DND-41 (cell line): Measurements from ENCODE around the gene UFM1.

Experiments used
- ATAC-seq: fragments of 200-7000 bp; cut with Tn5 transposase; 3 replicates; pipeline ENCODE4 v1.9.1; 2021; ENCODE audit warnings: low read depth; ENCODE audit not compliant: insufficient read depth
- DNase-seq: peaks from one replicate; pipeline ENCODE4 v3.0.0-alpha.2; 2020
- H2AFZ ChIP-seq: 2 replicates; pipeline ENCODE4 v1.6.0; 2012; ENCODE audit warnings: low read depth, low read length
- H3K27ac ChIP-seq: 2 replicates; pipeline ENCODE4 v1.5.1; 2012; ENCODE audit warnings: low read length, inconsistent platforms
- H3K27me3 ChIP-seq: fragments of 200-600 bp; sonication (generic); 2 replicates; pipeline ENCODE4 v1.6.0; 2012; ENCODE audit warnings: low read length, mild to moderate bottlenecking, inconsistent platforms; ENCODE audit not compliant: insufficient read depth, poor library complexity
- H3K36me3 ChIP-seq: 2 replicates; pipeline ENCODE4 v1.5.1; 2012; ENCODE audit warnings: low read length, inconsistent platforms; ENCODE audit not compliant: insufficient read depth
- H3K4me1 ChIP-seq: 2 replicates; pipeline ENCODE4 v1.5.1; 2012; ENCODE audit warnings: mild to moderate bottlenecking, low read length; ENCODE audit not compliant: insufficient read depth
- H3K4me2 ChIP-seq: 2 replicates; pipeline ENCODE4 v1.6.0; 2012; ENCODE audit warnings: mild to moderate bottlenecking, moderate library complexity, low read length, inconsistent platforms; ENCODE audit not compliant: insufficient read depth
- H3K4me3 ChIP-seq, 2 experiments: fragments of 200-600 bp in 1 of 2; shearing (Covaris generic) in 1 of 2; 2 replicates each; pipeline ENCODE4 v1.5.1; 2012 to 2016; ENCODE audit warnings: inconsistent platforms in 2 of 2, low read length in 2 of 2, mild to moderate bottlenecking in 2 of 2, low read depth in 1 of 2, moderate library complexity in 1 of 2
- H3K79me2 ChIP-seq: 2 replicates; pipeline ENCODE4 v1.6.0; 2012; ENCODE audit warnings: low read length, inconsistent platforms; ENCODE audit not compliant: insufficient read depth
- H3K9ac ChIP-seq: 2 replicates; pipeline ENCODE4 v1.6.0; 2012; ENCODE audit warnings: low read depth, mild to moderate bottlenecking, inconsistent platforms, low read length, moderate library complexity
- H3K9me3 ChIP-seq: 2 replicates; pipeline ENCODE4 v1.5.1; 2012; ENCODE audit warnings: low read length, moderate library complexity, mild to moderate bottlenecking, inconsistent platforms; ENCODE audit not compliant: insufficient read depth, severe bottlenecking
- H4K20me1 ChIP-seq: 2 replicates; pipeline ENCODE4 v1.6.0; 2012; ENCODE audit warnings: low read length; ENCODE audit not compliant: insufficient read depth
- EZH2 ChIP-seq: IDR thresholded peaks from 3 replicates; pipeline ENCODE4 v1.6.1; 2012; ENCODE audit warnings: borderline replicate concordance, low read depth, mild to moderate bottlenecking, moderate library complexity, low read length, inconsistent platforms; ENCODE audit not compliant: severe bottlenecking
- TF ChIP-seq, protein P1 (sequence below): IDR thresholded peaks from 2 replicates; pipeline ENCODE4 v1.5.1; 2012; ENCODE audit warnings: borderline replicate concordance, low read length, moderate library complexity, mild to moderate bottlenecking; ENCODE audit not compliant: poor library complexity, severe bottlenecking; ENCODE audit errors: extremely low read depth

Gene UFM1

DNA sequence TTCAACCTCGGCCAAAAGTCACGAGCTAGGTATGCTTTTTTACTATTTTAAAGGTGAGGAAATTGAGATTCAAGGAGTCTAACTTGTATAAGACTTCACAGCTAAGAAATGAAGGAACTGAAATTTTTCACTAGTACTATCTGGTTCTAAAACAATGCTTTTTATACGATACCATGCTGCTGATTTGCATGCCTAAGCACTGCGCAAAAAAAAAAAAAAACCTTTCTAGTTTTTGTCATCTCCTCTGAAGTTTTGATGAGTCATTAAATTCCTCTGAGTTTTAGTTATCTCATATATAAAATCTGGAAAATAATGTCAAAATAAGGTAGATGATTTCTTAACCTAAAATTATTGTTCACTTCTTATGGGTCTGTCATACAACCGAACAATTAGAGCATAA, 28.0 kb upstream of the UFM1 start:
- H3K79me2 ChIP-seq, result no peaks in the 10 kb centered on the region
- no peak overlapping the region for H3K27ac ChIP-seq
- H3K27me3 ChIP-seq, result no peaks in the 10 kb centered on the region
- no peak overlapping the region for H3K4me3 ChIP-seq
- H3K9ac ChIP-seq, result no peak overlapping the region
- H2AFZ ChIP-seq, result no peak overlapping the region
- no peaks in the 10 kb centered on the region for H3K9me3 ChIP-seq
- H3K4me2 ChIP-seq, result no peak overlapping the region
- DNase-seq, result no peak
- no peaks in the 10 kb centered on the region for H3K4me1 ChIP-seq
- TF ChIP-seq, protein P1, sequence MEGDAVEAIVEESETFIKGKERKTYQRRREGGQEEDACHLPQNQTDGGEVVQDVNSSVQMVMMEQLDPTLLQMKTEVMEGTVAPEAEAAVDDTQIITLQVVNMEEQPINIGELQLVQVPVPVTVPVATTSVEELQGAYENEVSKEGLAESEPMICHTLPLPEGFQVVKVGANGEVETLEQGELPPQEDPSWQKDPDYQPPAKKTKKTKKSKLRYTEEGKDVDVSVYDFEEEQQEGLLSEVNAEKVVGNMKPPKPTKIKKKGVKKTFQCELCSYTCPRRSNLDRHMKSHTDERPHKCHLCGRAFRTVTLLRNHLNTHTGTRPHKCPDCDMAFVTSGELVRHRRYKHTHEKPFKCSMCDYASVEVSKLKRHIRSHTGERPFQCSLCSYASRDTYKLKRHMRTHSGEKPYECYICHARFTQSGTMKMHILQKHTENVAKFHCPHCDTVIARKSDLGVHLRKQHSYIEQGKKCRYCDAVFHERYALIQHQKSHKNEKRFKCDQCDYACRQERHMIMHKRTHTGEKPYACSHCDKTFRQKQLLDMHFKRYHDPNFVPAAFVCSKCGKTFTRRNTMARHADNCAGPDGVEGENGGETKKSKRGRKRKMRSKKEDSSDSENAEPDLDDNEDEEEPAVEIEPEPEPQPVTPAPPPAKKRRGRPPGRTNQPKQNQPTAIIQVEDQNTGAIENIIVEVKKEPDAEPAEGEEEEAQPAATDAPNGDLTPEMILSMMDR, result no peak
- no peak for TF ChIP-seq EZH2
- H4K20me1 ChIP-seq, result no peaks in the 10 kb centered on the region
- no peaks in the 10 kb centered on the region for H3K36me3 ChIP-seq
- ATAC-seq, result no peak

DNA sequence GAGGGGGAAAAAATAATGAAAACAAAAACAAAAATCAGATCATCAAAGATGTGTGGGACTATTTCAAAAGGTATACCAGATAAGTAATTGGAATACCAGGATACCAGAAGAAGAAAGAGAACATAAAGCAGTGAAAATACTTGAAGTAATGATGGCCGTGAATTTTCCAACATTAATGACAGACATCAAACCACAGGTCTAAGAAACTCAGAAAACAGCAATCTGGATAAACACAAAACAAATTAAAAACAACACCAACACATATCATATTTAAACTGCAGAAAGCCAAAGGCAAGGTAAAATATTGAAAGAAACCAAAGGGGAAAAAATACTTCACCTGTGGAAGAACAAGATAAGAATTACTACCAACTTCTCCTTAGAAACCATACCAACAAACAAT, 24.2 kb upstream of the UFM1 start:
- no peak overlapping the region for H3K27ac ChIP-seq
- no peak overlapping the region for H3K9ac ChIP-seq
- H3K27me3 ChIP-seq, result no peaks in the 10 kb centered on the region
- no peak overlapping the region for H3K4me3 ChIP-seq
- H3K9me3 ChIP-seq, result no peaks in the 10 kb centered on the region
- H3K4me2 ChIP-seq, result no peak overlapping the region
- no peaks in the 10 kb centered on the region for H3K36me3 ChIP-seq
- no peak overlapping the region for H2AFZ ChIP-seq
- H3K79me2 ChIP-seq, result no peaks in the 10 kb centered on the region
- TF ChIP-seq EZH2, result no peak
- TF ChIP-seq, protein P1, result no peak
- no peaks in the 10 kb centered on the region for H4K20me1 ChIP-seq
- ATAC-seq, result no peak
- DNase-seq, result no peak
- H3K4me1 ChIP-seq, result no peaks in the 10 kb centered on the region

DNA sequence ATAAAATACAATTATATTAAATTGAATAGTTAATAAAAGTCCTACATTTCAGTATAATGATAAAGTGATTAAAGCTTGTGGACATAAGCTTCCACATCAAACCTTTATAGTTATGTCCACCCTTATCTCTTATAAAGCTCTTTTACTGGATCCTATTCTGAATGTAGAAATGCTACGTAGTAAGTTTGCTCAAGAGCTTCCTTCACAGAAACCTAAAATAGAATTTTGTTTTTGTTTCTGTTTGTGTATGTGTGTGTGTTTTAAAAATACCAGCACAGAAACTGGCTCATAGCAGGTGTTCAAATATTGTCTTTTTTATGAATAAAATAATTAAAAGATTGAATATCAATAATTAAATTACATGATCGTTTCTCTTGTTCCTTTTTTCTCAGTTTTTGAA, 21.0 kb upstream of the UFM1 start:
- Histone ChIP-seq H3K4me1 (no peaks in the 10 kb centered on the region), H3K9me3 (no peaks in the 10 kb centered on the region), H3K79me2 (no peaks in the 10 kb centered on the region), H4K20me1 (no peaks in the 10 kb centered on the region), H3K27me3 (no peaks in the 10 kb centered on the region), H2AFZ (no peak overlapping the region), H3K27ac (no peak overlapping the region), H3K4me2 (no peak overlapping the region), H3K4me3 (no peak overlapping the region), H3K9ac (no peak overlapping the region), H3K36me3 (no peaks in the 10 kb centered on the region)
- ATAC-seq, result no peak
- TF ChIP-seq, protein P1, result no peak
- TF ChIP-seq EZH2, result no peak
- DNase-seq, result no peak

DNA sequence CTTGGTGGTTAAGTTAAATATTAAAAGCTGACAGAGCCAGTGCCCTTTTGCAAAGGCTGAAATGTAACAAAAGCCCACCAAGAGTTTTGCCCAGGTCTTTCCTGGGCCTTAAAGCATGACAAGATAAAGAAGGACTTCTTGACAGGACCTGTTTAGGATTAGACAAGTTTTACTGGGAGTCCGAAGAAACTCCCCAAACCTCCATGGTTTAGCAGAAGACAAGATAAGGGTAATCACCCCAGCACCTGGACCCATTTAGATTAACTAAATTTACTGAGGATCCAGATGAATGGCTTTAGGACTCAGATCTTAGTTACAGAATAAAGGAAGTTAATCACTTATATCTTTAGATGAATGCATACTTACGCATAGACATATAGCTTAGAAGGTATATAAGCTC, 14.8 kb upstream of the UFM1 start:
- ATAC-seq, result no peak
- H3K27ac ChIP-seq, result no peak overlapping the region

More for the DNA sequence above, 14.8 kb upstream of the UFM1 start:
- Histone ChIP-seq H3K4me3 (no peak overlapping the region), H3K27me3 (peaks cover 4% of the 10 kb centered on the region), H3K9ac (no peak overlapping the region), H2AFZ (no peak overlapping the region), H3K36me3 (no peaks in the 10 kb centered on the region), H3K79me2 (no peaks in the 10 kb centered on the region), H3K4me1 (no peaks in the 10 kb centered on the region), H3K9me3 (no peaks in the 10 kb centered on the region), H4K20me1 (no peaks in the 10 kb centered on the region), H3K4me2 (no peak overlapping the region)
- TF ChIP-seq, protein P1, result no peak
- TF ChIP-seq EZH2, result no peak
- DNase-seq, result no peak
